Activated T-cell treated with anti-CD3 and anti-CD28 coated beads, Interleukin-2, amount 50 U/mL, for 48 hours (primary cell): ENCODE results near the gene PAX7.
"Not testable (repeated sequence)": the region's sequence is repeated elsewhere in the genome, so short reads cannot be mapped to it uniquely, and the experiment has no call there.

Experiments
- DNase-seq, 2 experiments: peaks; one replicate each; pipeline ENCODE4 v3.0.0-alpha.2; 2020

The PAX7 gene

DNA sequence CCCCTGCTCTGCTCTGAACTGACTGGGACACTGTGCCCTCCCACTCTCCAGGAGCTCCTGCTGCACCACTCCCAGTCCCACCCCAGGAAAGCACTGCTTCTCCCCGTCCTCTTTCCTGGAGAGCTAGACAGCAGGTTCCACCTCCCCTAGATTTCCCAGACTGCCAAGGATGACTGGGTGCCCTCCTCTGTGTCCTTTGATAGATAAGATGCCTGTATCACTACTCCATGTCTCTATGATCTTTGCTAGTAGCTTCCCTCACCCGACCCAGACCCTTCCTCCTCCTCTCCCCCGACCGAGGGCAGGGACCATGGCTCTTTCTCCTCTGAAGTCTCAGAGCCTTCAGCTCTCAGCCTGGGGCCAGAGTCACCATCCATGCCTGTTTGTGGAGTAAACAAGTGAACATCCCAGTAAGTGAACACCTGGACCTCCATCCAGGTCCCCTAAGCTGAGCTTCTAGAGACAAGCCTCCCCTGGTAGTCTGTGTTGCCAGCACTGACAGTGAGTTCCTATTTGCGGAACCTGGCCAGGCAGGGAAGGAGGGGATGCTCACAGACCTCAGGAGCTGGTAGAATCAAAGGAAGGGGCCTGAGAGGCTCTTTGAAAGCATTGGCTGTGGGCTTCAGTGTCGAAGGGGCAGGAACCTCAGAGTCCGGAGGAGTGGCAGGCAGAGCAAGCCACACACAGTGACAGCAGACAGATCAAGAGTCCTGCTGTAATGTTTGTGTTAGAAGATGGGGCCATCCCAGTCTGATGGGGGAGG, 104.0 kb downstream of the PAX7 start:
- DNase-seq: no peak

DNA sequence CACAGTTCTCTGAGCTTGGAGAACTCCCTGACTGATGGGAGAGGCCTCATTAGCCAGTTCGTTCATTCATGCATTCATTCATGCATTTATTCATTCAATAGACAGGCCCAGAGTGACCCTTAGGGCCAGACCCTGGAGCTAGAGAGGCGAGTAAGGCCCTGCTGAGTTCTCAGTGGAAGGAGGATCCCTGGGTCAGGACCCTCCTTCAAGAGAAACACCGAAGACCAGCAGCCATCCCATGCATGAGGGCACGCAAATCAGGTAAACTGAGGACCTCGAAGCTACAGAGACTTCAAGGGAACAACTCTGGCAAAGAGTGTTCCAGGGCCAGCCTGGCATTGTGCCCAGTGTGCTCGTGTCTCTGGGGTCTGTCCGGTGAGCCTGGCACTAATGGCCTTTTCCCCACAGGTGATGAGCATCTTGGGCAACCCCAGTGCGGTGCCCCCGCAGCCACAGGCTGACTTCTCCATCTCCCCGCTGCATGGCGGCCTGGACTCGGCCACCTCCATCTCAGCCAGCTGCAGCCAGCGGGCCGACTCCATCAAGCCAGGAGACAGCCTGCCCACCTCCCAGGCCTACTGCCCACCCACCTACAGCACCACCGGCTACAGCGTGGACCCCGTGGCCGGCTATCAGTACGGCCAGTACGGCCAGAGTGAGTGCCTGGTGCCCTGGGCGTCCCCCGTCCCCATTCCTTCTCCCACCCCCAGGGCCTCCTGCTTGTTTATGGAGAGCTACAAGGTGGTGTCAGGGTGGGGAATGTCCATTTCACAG, 104.8 kb downstream of the PAX7 start:
- DNase-seq: no peak

- no peak for DNase-seq
These were observed 106.3 kb downstream of the PAX7 start for GRCh38 chr1:18736958-18737357.

GRCh38 chr1:18738126-18738525, 107.5 kb downstream of the PAX7 start:
- DNase-seq: no peak

GRCh38 chr1:18738617-18739016, 108.0 kb downstream of the PAX7 start:
- no peak for DNase-seq

DNA sequence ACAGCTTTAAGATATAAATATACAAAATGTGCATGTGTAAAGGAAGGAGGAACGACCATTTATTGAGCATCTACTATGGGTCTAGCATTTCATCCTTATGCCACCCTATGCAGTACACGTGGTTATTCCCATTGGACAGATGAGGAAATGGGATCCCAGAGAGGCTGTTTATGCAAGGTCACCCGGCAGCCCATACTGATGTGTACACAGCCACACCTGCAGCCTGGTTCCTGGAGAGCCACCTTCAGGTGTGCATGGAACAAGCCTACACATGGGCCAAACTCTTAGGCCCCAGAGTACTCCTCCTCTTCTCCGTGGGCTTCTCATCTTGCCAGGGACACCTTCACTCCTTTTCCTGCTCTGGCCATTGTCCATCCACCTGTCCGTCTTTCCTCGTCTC, 108.8 kb downstream of the PAX7 start:
- DNase-seq: no peak

DNA sequence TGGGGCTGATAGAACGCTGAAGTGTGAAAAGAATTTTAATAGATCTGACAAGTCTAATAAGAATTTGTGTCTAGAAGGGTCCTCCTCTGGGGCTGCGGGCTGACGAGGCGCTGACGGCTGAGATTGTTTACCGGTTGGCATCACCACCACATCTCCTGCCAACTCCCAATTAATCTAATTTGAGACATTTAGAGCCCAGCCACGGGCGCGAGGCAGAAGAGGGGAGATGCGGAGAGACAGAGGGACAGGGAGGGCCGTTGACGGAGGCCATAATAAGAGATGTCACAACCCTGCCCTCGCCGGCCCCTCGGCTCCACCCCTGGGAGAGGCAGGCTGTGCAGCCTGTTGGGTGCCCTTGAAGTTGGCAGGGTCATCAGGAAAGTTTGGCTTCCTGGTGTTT, 109.3 kb downstream of the PAX7 start:
- DNase-seq: no peak

- DNase-seq: no peak
These were observed 110.0 kb downstream of the PAX7 start for GRCh38 chr1:18740617-18741016.

- DNase-seq: no peak
These were observed 112.6 kb downstream of the PAX7 start for GRCh38 chr1:18743233-18743632.

DNA sequence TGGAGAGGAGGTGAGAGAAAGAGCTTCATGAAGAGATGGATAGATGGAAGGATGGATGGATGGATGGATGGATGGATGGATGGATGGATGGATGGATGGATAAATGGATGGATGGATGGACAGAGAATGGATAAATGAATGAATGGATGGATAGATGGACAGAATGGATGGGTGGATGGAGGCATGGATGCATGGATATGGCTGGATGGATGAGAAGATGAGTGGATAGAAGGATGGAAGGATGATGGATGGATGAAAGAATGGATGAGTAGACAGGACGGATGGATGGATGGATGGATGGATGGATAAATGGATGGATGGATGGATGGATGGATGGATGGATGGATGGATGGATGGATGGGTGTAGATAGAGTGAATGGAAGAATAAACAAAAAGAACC, 113.7 kb downstream of the PAX7 start:
- DNase-seq: not testable (repeated sequence)

DNA sequence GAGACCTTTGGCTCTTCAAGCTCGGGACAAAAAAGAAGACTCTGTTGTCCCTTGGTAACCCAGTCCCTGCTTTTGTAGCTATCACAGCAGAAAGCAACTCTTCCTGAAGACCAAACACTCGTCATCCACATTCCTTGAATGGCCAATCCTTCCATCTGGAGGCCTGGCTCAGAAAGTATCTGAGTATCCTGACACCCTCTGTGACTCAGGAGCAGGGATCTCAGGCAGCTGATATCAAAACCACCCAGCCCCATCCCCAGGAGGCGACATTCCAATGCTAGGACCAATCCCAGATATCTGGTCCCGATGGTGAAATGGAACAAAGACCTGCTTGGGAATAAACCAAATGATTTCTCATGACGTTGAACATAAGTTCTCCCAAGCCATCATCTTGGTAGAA, 116.3 kb downstream of the PAX7 start:
- no peak for DNase-seq

DNA sequence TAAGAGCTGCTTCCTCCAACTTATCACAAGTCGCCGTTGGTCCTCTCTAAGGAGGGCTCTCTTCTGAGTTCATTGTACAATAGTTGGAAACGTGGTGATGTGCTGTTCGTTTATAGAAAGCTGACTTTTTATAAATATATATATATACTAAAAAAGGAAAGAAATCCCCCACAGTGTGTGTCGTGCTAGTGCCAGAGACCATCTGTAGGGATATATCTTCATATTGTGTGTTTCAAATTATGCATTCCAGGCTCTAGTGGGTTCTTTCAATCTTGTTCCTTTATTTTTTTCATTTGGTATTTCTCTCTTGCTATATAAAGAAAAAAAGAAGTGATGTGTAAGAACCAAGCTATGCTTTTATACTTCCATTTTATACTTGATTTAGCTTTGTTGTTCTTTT, 117.0 kb downstream of the PAX7 start:
- no peak for DNase-seq

DNA sequence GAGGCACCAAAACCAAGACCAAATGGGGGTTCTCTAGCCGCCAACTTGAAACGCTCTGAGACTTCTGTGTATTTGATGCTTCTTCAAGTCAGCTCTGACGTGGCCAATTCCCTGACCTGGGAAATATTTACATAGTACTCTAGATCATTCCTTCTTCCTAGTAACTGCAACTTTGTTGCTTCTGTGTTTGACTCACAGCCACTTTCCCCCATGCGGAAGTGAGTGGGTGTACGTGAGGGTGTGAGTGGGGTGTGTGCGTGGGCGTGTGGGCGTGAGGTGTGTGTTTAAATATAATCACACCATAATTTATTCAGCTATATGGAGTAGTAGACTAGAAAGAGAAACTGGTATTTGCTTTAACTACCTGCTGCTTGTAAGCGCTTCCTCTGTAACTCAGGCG, 117.8 kb downstream of the PAX7 start:
- no peak for DNase-seq

DNA sequence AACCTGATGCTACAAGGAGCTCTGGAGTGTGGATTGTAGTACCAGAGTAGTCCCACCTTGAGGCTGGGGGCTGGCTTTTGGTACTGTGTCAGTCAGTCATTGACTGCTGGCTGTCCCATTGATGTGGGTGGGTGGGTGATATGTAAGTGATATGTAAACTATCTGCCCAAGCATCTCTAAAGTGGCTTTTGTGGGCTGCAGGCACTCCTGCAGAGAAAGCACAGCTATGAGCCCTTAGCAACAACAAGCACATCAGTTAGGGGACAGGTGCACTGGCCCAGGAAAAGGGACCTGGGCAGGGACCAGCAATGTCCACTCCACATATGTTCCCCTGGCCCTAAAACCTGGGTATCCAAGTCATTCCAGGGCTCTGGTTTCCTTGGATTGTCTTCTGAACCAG, 118.9 kb downstream of the PAX7 start:
- DNase-seq: no peak

- no peak for DNase-seq
These were observed 120.0 kb downstream of the PAX7 start for GRCh38 chr1:18750600-18750999.

GRCh38 chr1:18751425-18751824, 120.8 kb downstream of the PAX7 start:
- DNase-seq: no peak

GRCh38 chr1:18752409-18752808, 121.8 kb downstream of the PAX7 start:
- no peak for DNase-seq

DNA sequence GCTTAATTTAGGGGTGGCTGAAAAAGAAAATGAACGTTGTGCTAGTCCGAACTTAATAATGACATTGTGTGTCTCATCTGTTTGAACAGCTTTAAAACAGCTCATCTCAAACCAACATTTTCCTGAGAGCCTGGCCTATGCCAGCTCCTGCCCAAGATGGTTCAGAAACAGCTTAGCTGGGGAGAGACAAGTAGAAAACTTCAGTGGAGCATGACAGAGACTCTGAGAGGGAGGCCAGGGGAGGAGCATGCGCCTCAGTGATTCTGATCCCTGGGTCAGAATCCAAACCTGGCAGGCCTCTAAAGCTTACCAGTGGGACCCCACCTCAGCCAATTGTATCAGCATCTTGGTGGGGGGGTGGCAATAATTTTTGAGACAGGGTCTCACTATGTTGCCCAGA, 129.5 kb downstream of the PAX7 start:
- DNase-seq: no peak

GRCh38 chr1:18761948-18762840, 131.5 kb downstream of the PAX7 start:
- DNase-seq: no peak

GRCh38 chr1:18764362-18764761, 133.7 kb downstream of the PAX7 start:
- no peak for DNase-seq

GRCh38 chr1:18765725-18766124, 135.1 kb downstream of the PAX7 start:
- DNase-seq: no peak

- DNase-seq: no peak
These were observed 135.7 kb downstream of the PAX7 start for GRCh38 chr1:18766328-18766727.

DNA sequence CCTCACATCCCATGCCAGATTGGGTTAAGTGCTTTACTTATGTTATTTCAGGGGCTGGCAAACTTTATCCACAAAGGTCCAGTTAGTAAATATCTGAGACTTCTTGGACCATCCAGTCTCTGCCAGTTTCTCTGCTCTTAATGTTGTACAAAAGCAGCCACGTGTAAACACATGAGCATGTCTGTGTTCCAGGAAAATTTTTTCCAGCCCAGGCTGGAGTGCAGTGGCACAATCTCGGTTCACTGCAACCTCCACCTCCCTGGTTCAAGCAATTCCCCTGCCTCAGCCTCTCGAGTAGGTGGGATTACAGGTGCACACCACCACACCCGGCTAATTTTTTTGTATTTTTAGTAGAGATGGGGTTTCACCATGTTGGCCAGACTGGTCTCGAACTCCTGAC, 136.9 kb downstream of the PAX7 start:
- DNase-seq: not testable (repeated sequence)

DNA sequence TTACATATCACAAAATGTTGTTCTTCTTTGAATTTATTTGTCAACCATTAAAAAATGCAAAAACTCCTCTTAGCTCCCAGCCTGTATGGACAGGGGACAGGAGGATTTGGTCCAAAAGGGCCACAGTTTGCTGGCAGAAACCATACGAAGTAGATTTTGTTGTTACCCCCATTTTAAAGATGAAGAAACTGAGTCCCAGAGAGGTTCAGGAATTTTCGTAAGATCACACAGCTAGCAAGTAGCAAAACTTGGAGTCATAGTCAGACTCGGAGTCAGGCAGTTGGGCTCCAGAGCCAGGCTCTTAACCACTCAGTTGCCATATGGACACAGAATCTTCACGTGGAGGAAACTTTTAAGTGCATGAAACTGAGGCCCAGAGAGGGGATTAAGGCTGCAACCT, 137.4 kb downstream of the PAX7 start:
- DNase-seq: no peak
